HFFc6 (cell line): ENCODE data around the gene KPTN. TPM values are rescaled to one million over a fixed set of nuclear protein-coding genes. Genes with fewer than 3 reads are reported as not detected.

Experiments
- DNase-seq: peaks from one replicate; pipeline ENCODE4 v3.0.0-alpha.2; 2018
- H3K27ac Mint-ChIP-seq: 2 replicates; pipeline ENCODE4 v1.8.0; 2020; ENCODE audit warnings: mild to moderate bottlenecking, mixed read lengths
- H3K27me3 Mint-ChIP-seq: 2 replicates; pipeline ENCODE4 v1.8.0; 2021; ENCODE audit warnings: mild to moderate bottlenecking, moderate library complexity, mixed read lengths; ENCODE audit not compliant: insufficient read depth
- H3K36me3 Mint-ChIP-seq: 2 replicates; pipeline ENCODE4 v1.8.0; 2021; ENCODE audit warnings: low read depth, mixed read lengths
- H3K4me1 Mint-ChIP-seq: 2 replicates; pipeline ENCODE4 v1.8.0; 2020; ENCODE audit warnings: low read depth, mixed read lengths
- H3K4me3 Mint-ChIP-seq: 2 replicates; pipeline ENCODE4 v1.8.0; 2020; ENCODE audit warnings: mild to moderate bottlenecking, moderate library complexity, mixed read lengths
- H3K9me3 Mint-ChIP-seq: 2 replicates; pipeline ENCODE4 v1.8.0; 2020; ENCODE audit warnings: mild to moderate bottlenecking, mixed read lengths
- total RNA-seq, 6 experiments: library from RNA; stranded (reverse); fragmentation: NEBNext Ultra II Directional; extraction: Animal tissue kit (Norgen Biotek cat#: 25700); gene quantifications; 2 replicates in 1 of 6; 3 replicates in 5 of 6; pipeline ENCODE4 v1.2.3, GENCODE V29; 2021
- TF ChIP-seq, protein P1 (sequence below): fragments of 200-600 bp; sonication (generic); IDR thresholded peaks from 2 replicates; pipeline ENCODE4 v1.5.0; 2021; ENCODE audit warnings: antibody characterized with exemption, mild to moderate bottlenecking

The KPTN gene
- total RNA-seq, 6 experiments from 2014 or later, result 11.1 to 13.6 (median 12.4) TPM

DNA sequence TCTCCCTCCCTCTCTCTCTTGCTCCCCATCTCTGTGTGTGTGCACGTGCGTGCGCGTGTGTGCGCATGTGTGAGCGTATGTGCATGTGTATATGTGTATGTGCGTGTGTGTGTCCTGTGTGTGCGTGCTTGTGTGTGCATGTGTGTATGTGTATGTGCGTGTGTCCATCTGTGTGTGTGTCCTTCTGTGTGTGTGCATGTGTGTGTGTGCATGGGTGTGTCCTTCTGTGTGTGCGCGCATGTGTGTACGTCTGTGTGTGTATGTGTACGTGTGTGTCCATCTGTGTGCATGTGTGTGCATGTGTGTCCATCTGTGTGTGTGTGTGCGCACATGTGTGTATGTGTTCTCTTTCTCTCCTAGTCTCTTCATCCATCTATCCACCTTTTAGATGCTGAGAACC lies 24.5 kb downstream of the KPTN start:
- Mint-ChIP-seq H3K4me3 (no peak overlapping the region), H3K4me1 (no peaks in the 10 kb centered on the region), H3K27me3 (peaks cover 18% of the 10 kb centered on the region), H3K27ac (no peak overlapping the region), H3K36me3 (peaks cover 3% of the 10 kb centered on the region; the same call in 1 of the 2 replicates), H3K9me3 (peaks cover 18% of the 10 kb centered on the region)
- TF ChIP-seq, protein P1, sequence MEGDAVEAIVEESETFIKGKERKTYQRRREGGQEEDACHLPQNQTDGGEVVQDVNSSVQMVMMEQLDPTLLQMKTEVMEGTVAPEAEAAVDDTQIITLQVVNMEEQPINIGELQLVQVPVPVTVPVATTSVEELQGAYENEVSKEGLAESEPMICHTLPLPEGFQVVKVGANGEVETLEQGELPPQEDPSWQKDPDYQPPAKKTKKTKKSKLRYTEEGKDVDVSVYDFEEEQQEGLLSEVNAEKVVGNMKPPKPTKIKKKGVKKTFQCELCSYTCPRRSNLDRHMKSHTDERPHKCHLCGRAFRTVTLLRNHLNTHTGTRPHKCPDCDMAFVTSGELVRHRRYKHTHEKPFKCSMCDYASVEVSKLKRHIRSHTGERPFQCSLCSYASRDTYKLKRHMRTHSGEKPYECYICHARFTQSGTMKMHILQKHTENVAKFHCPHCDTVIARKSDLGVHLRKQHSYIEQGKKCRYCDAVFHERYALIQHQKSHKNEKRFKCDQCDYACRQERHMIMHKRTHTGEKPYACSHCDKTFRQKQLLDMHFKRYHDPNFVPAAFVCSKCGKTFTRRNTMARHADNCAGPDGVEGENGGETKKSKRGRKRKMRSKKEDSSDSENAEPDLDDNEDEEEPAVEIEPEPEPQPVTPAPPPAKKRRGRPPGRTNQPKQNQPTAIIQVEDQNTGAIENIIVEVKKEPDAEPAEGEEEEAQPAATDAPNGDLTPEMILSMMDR, result no peak
- no peak for DNase-seq

DNA sequence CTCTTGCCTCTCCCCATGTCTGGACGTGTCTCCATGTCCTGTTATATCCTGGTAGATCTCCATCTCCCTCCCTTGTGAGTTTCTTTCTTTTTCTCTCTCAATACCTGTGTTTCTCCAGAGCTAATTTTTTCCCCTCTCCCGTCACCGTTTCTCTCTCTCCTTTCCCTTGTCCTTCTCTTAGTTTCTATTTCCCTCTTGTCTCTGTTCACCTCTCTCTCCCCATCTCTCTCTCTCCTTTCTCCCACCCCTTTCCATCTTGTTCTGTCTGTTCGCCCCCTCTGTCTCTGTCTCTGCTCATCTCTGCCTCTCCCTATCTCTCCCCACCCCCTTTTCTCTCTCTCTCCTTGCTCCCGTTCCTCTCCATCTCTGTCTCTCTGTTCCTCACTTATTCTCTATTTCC lies 25.3 kb downstream of the KPTN start:
- H3K4me3 Mint-ChIP-seq, result no peak overlapping the region
- no peak for DNase-seq
- H3K27me3 Mint-ChIP-seq, result peaks cover 20% of the 10 kb centered on the region
- H3K27ac Mint-ChIP-seq, result no peak overlapping the region
- peaks cover 18% of the 10 kb centered on the region for H3K9me3 Mint-ChIP-seq
- H3K4me1 Mint-ChIP-seq, result no peaks in the 10 kb centered on the region
- TF ChIP-seq, protein P1, result no peak
- peaks cover 3% of the 10 kb centered on the region; the same call in 1 of the 2 replicates for H3K36me3 Mint-ChIP-seq

DNA sequence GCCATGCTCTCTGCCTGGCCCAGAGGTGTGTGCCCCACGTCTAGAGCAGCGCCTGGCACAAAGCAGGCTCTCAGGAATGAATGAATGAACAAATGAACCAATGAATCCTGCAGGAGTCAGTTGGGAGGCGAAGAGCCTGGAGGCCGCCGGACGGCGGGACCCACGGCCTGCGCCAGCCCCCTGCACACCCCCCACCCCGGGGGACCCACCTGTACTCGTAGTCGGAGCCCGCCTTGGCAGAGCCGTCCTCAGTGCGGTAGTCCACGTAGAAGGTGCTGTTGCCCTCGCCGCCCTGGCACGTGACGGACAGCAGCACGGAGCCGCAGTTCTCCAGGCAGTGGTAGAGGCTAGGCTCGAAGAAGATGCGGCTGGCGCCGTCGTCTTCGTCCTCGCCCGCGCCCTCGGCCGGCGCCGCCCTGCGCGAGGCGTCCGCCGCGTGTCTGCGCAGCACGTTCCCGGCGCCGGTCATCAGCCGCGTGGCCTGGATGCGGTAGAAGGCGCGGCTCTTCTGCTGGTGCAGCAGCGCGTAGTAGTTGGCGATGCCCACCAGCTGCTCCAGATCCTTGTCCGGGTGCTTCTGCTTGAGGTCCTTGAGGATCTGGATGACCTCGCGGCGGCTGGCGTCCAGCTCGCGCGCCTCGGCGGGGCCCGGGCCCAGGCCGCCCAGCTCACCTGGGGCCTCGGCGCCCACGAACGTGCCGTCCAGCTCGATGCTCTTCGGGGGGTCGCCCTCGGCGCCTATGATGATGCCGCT lies 27.1 kb downstream of the KPTN start:
- Mint-ChIP-seq H3K4me1 (no peaks in the 10 kb centered on the region), H3K36me3 (peaks cover 3% of the 10 kb centered on the region; the same call in 1 of the 2 replicates), H3K27ac (no peak overlapping the region), H3K4me3 (no peak overlapping the region), H3K27me3 (peaks cover 15% of the 10 kb centered on the region), H3K9me3 (peaks cover 18% of the 10 kb centered on the region)
- TF ChIP-seq, protein P1, result no peak
- DNase-seq, result no peak

DNA sequence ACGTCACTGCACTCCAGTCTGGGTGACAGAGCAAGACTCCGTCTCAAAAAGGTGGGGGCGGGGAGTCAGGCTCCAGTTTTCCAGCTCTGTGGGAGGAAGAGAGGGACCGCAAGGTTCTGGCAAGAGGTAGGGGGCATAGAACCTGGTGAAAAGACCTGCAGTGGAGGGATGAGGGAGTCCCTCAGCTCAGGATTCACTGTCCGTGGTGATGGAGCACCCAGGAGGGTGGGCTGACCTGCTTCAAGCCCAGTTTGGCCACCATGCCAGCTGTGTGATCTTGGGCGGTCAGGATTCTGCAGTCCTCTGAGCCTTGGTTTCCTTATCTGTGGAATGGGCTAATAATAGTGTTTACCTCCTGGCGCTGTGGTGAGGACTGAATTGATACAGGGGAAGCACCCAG lies 33.5 kb downstream of the KPTN start:
- peaks cover 6% of the 10 kb centered on the region for H3K4me1 Mint-ChIP-seq
- H3K27me3 Mint-ChIP-seq, result peaks cover 40% of the 10 kb centered on the region

DNA sequence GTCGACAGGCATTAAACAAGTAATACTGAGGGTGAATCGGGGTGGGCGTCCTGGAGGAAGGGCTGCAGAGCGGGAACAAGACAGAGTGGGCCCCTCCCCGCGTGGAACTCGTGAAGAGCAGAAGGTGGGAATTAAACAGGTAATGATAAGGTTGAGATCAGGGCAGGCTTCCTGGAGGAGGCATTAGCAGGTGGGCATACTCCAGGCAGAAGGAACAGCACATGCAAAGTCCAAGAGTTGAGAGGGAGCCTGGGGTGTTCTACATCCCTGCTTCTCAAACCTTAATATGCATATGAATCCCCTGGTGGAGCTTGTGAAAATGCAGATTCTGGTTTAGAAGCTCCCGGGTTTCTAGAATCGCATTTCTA lies 35.7 kb downstream of the KPTN start:
- no peaks in the 10 kb centered on the region; the same call in 1 of the 2 replicates for H3K9me3 Mint-ChIP-seq
- peaks cover 49% of the 10 kb centered on the region for H3K27me3 Mint-ChIP-seq
- H3K36me3 Mint-ChIP-seq, result no peaks in the 10 kb centered on the region; the same call in 1 of the 2 replicates
- peaks cover 7% of the 10 kb centered on the region for H3K4me1 Mint-ChIP-seq
- TF ChIP-seq, protein P1, result no peak
- no peak overlapping the region for H3K27ac Mint-ChIP-seq
- H3K4me3 Mint-ChIP-seq, result no peak overlapping the region
- no peak for DNase-seq

More for the DNA sequence above, 33.5 kb downstream of the KPTN start:
- Mint-ChIP-seq H3K36me3 (peaks cover 2% of the 10 kb centered on the region; the same call in 1 of the 2 replicates), H3K4me3 (no peak overlapping the region), H3K9me3 (peaks cover 8% of the 10 kb centered on the region), H3K27ac (no peak overlapping the region)
- TF ChIP-seq, protein P1, result no peak
- DNase-seq, result no peak
